Suprapubic skin (tissue), 3 donors: ENCODE results near the gene PLXDC2.

Experiments used
- POLR2AphosphoS5 ChIP-seq, 3 donors: sonication (generic); formaldehyde crosslinking; IDR thresholded peaks; one replicate each; pipeline ENCODE4 v1.6.1; 2017; ENCODE audit warnings: antibody characterized with exemption in 3 of 3
- TF ChIP-seq, protein P1 (sequence below), 2 donors: fragments of 200-600 bp in 1 of 2; fragments of 450-650 bp in 1 of 2; sonication (generic) in 1 of 2; IDR thresholded peaks; one replicate each; pipeline ENCODE4 v1.5.1; 2016 to 2019; ENCODE audit warnings: antibody characterized with exemption in 2 of 2, mild to moderate bottlenecking in 1 of 2, moderate library complexity in 1 of 2

DNA sequence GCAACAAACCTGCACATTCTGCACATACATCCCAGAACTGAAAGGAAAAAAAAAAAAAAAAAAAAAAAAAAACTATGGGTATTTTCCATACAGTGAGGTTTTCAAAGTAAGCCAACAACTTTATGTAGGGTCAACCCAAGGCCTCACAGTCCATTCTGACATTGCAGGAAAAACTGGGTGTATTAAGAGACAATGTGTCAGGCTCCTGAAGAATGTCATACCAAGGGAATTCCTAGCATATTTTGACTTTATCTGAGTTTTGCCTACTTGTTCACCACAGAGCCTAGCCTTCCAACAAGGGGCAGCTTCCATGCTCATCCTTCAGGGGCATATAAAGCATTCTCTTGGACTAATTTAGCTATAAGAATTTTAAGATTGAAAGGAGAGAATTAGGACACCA, 368.9 kb downstream of the PLXDC2 start:
- TF ChIP-seq, protein P1, sequence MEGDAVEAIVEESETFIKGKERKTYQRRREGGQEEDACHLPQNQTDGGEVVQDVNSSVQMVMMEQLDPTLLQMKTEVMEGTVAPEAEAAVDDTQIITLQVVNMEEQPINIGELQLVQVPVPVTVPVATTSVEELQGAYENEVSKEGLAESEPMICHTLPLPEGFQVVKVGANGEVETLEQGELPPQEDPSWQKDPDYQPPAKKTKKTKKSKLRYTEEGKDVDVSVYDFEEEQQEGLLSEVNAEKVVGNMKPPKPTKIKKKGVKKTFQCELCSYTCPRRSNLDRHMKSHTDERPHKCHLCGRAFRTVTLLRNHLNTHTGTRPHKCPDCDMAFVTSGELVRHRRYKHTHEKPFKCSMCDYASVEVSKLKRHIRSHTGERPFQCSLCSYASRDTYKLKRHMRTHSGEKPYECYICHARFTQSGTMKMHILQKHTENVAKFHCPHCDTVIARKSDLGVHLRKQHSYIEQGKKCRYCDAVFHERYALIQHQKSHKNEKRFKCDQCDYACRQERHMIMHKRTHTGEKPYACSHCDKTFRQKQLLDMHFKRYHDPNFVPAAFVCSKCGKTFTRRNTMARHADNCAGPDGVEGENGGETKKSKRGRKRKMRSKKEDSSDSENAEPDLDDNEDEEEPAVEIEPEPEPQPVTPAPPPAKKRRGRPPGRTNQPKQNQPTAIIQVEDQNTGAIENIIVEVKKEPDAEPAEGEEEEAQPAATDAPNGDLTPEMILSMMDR (IDR thresholded peaks at IDR 0.05): no peak
- no peak for TF ChIP-seq POLR2AphosphoS5 (IDR thresholded peaks at IDR 0.05)
